GM10266 (cell line): ENCODE measurements around the gene TMEM108.

Source experiments
- DNase-seq: peaks from one replicate; pipeline ENCODE4 v3.0.0; 2012; ENCODE audit errors: extremely low spot score
- TF ChIP-seq, protein P1 (sequence below): IDR thresholded peaks from 2 replicates; pipeline ENCODE4 v1.5.1; 2012; ENCODE audit warnings: mild to moderate bottlenecking, low read depth; ENCODE audit not compliant: control insufficient read depth, insufficient read depth; ENCODE audit errors: missing control alignments

The TMEM108 gene

DNA sequence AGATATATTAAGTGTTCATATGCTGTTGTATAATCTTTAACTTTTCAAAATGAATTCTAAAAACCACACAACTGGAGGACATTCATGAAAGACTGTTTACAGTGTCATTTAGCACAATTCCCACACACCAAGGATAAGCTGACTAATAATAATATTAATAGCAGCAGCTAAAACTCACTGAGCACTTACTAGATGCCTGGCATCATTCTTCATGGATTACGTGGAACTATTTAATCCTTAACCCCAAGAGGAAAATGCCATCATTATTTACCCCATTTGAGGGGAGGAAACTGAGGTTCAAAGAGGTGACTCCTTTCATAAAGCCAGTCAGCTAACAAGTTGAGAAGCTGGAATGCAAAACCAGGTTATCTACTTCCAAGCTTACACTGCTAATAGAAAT, 77.0 kb downstream of the TMEM108 start:
- TF ChIP-seq, protein P1, sequence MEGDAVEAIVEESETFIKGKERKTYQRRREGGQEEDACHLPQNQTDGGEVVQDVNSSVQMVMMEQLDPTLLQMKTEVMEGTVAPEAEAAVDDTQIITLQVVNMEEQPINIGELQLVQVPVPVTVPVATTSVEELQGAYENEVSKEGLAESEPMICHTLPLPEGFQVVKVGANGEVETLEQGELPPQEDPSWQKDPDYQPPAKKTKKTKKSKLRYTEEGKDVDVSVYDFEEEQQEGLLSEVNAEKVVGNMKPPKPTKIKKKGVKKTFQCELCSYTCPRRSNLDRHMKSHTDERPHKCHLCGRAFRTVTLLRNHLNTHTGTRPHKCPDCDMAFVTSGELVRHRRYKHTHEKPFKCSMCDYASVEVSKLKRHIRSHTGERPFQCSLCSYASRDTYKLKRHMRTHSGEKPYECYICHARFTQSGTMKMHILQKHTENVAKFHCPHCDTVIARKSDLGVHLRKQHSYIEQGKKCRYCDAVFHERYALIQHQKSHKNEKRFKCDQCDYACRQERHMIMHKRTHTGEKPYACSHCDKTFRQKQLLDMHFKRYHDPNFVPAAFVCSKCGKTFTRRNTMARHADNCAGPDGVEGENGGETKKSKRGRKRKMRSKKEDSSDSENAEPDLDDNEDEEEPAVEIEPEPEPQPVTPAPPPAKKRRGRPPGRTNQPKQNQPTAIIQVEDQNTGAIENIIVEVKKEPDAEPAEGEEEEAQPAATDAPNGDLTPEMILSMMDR, result no peak
- no peak for DNase-seq

GRCh38 chr3:133117342-133117741, 79.2 kb downstream of the TMEM108 start:
- DNase-seq, result no peak
- TF ChIP-seq, protein P1, result no peak

- DNase-seq, result no peak
- TF ChIP-seq, protein P1, result no peak
These were observed 81.0 kb downstream of the TMEM108 start for GRCh38 chr3:133119176-133119575.

DNA sequence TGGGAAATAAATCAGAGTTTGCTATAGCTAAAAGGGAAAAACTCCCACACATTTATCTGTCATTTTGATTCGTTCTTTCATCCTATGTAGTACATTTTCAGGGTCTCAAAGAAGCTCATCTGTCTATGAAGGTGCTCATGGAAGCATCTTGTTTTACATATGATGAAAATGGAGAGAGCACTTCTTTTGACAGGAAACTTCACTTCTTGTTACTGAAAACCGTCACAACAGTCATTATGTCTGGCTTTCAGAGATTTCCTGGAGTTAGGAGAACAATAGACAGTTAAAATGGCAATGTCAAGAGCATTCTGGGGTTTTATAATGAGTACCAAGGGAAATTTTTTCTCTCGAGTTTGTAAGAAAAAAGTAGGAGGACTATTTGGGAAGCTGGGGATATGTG, 83.3 kb downstream of the TMEM108 start:
- TF ChIP-seq, protein P1, result no peak
- no peak for DNase-seq

GRCh38 chr3:133123636-133124035, 85.4 kb downstream of the TMEM108 start:
- TF ChIP-seq, protein P1, result no peak
- no peak for DNase-seq

- TF ChIP-seq, protein P1, result no peak
- DNase-seq, result no peak
These were observed 86.3 kb downstream of the TMEM108 start for GRCh38 chr3:133124511-133124910.

- TF ChIP-seq, protein P1, result no peak
- no peak for DNase-seq
These were observed 87.0 kb downstream of the TMEM108 start for GRCh38 chr3:133125171-133125570.
